ES-I3 (cell line): ENCODE results near the gene RPS6KA2.
A peak's percentile ranks its signal among the peaks of the same experiment; 100 is the strongest.
"Not testable (repeated sequence)": the region's sequence is repeated elsewhere in the genome, so short reads cannot be mapped to it uniquely, and the experiment has no call there.

ENCODE experiments used
- H3K36me3 ChIP-seq: 2 replicates; pipeline ENCODE4 v1.6.1; 2013; ENCODE audit warnings: mild to moderate bottlenecking, low read length, control low read depth, moderate library complexity; ENCODE audit not compliant: insufficient read depth
- H3K4me1 ChIP-seq: 2 replicates; pipeline ENCODE4 v1.6.1; 2013; ENCODE audit warnings: mild to moderate bottlenecking, control low read depth, low read length; ENCODE audit not compliant: insufficient read depth
- H3K9ac ChIP-seq: 2 replicates; pipeline ENCODE4 v1.6.1; 2013; ENCODE audit warnings: low read depth, mild to moderate bottlenecking, low read length, moderate library complexity
- H3K9me3 ChIP-seq: 2 replicates; pipeline ENCODE4 v1.6.1; 2013; ENCODE audit warnings: mild to moderate bottlenecking, low read length, moderate library complexity; ENCODE audit not compliant: control insufficient read depth, insufficient read depth

Gene RPS6KA2

DNA sequence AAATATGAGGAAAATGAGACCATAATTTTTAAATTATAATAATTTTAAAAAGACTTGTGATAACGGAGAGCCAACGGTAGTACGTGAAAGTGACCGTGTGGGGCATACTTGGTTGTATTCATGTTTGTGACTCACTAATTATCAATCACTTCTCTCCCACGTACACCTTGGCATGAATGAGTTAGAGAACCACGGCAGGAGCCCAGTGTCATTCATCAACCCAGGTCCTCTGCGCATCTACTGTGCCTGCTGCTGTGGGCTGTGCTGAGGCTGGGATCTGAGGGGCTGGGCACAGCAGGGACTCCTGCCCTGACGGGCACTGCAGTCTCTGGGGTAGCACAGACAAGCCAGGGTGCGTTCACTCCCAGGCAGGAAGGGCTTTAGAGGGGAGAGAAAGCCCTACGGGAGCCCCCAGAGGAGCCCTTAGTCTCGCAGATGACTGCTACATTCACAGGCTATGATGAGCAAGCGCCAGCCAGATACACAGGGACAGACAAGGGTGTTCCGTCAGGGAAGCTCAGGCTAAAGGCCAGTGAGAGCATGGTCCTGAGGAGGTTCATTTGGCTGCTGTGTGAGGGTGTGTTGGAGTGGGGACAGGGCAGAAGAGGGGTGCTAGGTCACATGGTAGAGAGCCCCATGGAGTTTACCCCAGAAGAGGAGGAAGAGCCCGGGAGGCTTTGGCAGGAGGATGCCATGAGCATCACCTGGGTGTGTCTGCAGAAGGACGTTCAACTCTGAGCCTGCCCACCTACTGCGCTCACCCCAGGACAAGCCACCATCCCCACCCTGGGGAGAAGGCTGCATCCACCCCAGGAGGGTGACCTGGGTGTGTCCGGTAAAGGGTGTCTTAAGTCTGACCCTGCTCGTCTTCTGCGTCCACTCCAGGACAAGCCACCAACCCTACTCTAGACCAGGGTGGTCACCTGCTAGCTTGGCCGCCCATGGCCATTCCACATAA, 8.2 kb upstream of the RPS6KA2 start:
- no peaks in the 10 kb centered on the region for H3K4me1 ChIP-seq
- H3K9me3 ChIP-seq, result no peaks in the 10 kb centered on the region
- no peaks in the 10 kb centered on the region for H3K36me3 ChIP-seq
- H3K9ac ChIP-seq, result no peak overlapping the region

GRCh38 chr6:166634581-166634980, 7.5 kb upstream of the RPS6KA2 start:
- not testable (repeated sequence) for H3K9ac ChIP-seq, H3K36me3 ChIP-seq, H3K4me1 ChIP-seq, H3K9me3 ChIP-seq

DNA sequence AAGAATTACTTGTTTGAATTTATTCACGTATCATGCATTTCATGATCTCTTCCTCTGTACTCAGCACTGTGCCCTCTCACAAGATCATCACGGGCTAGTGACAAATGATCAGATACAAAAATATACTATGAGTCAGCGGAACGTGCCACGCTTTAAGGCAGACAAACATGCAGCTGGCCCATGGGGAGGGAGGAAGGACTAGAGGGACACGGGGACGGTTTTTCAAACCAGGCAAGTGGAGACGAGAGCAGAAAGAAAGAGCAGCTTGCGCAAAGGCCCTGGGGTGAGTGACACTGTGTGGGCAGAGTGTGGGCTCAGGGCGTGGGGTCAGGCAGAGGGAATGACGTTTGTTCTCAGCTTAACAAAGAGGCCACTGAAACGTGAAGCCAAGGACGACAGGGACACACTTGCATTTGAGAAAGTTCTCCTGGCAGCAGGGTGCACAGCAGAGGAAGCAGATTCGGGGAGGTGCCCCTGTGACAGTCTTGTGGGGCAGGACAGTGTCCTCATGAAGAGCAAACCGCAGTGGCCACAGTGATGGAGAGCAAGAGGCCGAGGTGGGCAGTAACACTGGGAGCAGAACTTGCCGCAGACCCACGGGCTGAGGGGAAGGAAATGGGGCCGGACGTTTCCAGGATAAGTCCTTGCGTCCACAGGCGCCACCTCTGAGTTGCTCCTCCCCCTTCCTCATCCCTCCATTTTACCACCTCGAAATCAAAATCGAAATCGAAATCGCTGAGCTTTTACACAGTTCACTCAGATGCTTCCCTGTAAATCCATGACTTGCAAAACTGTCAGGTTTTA, 6.9 kb upstream of the RPS6KA2 start:
- Histone ChIP-seq H3K36me3 (no peaks in the 10 kb centered on the region), H3K4me1 (peaks cover 3% of the 10 kb centered on the region; the same call in 1 of the 2 replicates), H3K9ac (no peak overlapping the region), H3K9me3 (no peaks in the 10 kb centered on the region)

DNA sequence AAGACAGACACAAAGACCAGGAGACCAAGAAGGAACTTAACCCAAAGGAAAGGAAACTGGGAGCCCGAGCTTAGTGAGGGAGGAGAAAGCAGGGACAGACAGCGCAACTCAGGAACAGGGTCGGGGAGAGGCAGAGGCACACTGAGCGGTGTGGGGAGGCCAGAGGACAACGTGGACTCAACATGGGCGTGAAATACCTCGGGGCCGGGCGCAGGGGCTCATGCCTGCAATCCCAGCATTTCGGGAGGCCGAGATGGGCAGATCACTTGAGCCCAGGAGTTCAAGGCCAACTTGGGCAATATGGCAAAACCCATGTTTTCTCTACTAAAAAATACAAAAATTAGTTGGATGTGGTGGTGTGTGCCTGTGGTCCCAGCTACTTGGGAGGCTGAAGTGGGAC, 5.7 kb upstream of the RPS6KA2 start:
- Histone ChIP-seq H3K9ac (no peak overlapping the region), H3K4me1 (peaks cover 4% of the 10 kb centered on the region; the same call in 1 of the 2 replicates), H3K9me3 (no peaks in the 10 kb centered on the region), H3K36me3 (no peaks in the 10 kb centered on the region)

- H3K4me1 ChIP-seq, result peaks cover 10% of the 10 kb centered on the region; the same call in 1 of the 2 replicates
- no peak overlapping the region for H3K9ac ChIP-seq
- H3K9me3 ChIP-seq, result no peaks in the 10 kb centered on the region
- H3K36me3 ChIP-seq, result no peaks in the 10 kb centered on the region
Observed at GRCh38 chr6:166630462-166630861, 3.4 kb upstream of the RPS6KA2 start.

GRCh38 chr6:166629628-166630027, 2.6 kb upstream of the RPS6KA2 start:
- H3K9me3 ChIP-seq, result no peaks in the 10 kb centered on the region
- H3K4me1 ChIP-seq, result peaks cover 11% of the 10 kb centered on the region; the same call in 1 of the 2 replicates

GRCh38 chr6:166627875-166628801, 1.1 kb upstream of the RPS6KA2 start:
- no peaks in the 10 kb centered on the region for H3K36me3 ChIP-seq
- no peaks in the 10 kb centered on the region for H3K9me3 ChIP-seq
- peaks cover 13% of the 10 kb centered on the region; the same call in 1 of the 2 replicates for H3K4me1 ChIP-seq
- peak overlapping the region; percentile 84 for H3K9ac ChIP-seq

More at GRCh38 chr6:166629628-166630027, 2.6 kb upstream of the RPS6KA2 start:
- H3K36me3 ChIP-seq, result no peaks in the 10 kb centered on the region
- no peak overlapping the region for H3K9ac ChIP-seq

DNA sequence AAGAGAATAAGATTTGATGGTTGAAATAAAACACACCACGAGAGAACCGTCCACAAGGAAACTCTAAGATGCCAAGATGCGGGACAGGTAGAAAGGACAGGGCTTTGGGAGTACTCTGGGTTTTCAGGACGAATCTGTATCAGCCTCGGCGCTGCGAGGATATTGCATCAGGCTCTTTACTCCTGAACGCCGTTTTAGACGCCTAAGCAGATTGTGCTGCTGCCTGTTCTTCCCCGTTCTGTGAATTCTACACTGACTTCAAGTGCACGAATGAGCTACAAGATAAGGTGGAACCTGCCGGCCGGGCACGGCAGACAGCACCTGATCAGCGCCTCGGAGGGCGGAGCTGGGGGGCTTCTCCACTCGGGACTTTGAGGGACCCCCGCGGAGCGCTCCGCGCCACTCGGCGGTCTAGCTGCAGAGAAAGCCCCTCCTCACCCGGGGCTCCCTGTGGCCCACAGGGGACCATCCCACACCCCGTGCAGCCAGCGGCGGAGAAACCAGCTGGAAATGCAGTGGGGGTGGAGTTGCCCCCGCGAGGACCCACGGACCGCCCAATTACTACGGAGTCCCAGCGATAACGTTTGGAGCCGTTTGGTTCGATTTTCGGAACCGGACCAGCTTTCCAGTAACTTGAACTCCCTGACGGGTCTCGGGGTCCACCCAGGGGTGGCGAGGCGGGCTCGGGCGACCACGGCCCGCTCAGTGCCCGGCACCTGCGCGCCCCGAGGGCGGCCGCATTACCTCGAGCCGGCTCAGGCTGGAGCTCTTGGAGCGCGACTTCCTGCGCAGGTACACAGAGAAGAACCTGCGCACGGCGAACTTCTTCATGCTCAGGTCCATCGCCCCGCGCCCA, 646 bp downstream of the RPS6KA2 start:
- Histone ChIP-seq H3K36me3 (no peaks in the 10 kb centered on the region), H3K4me1 (peaks cover 21% of the 10 kb centered on the region; the same call in 1 of the 2 replicates), H3K9ac (peak overlapping the region; percentile 77), H3K9me3 (no peaks in the 10 kb centered on the region)

- H3K9ac ChIP-seq, result no peak overlapping the region
- H3K9me3 ChIP-seq, result no peaks in the 10 kb centered on the region
- H3K4me1 ChIP-seq, result peaks cover 31% of the 10 kb centered on the region
- H3K36me3 ChIP-seq, result no peaks in the 10 kb centered on the region
Observed at GRCh38 chr6:166625356-166625755, 1.7 kb downstream of the RPS6KA2 start.

GRCh38 chr6:166624275-166624674, 2.8 kb downstream of the RPS6KA2 start:
- Histone ChIP-seq H3K36me3 (no peaks in the 10 kb centered on the region), H3K9me3 (no peaks in the 10 kb centered on the region), H3K9ac (no peak overlapping the region), H3K4me1 (peaks cover 38% of the 10 kb centered on the region)

GRCh38 chr6:166623318-166623717, 3.7 kb downstream of the RPS6KA2 start:
- Histone ChIP-seq H3K4me1 (peaks cover 34% of the 10 kb centered on the region), H3K9me3 (no peaks in the 10 kb centered on the region), H3K9ac (no peak overlapping the region), H3K36me3 (no peaks in the 10 kb centered on the region)

DNA sequence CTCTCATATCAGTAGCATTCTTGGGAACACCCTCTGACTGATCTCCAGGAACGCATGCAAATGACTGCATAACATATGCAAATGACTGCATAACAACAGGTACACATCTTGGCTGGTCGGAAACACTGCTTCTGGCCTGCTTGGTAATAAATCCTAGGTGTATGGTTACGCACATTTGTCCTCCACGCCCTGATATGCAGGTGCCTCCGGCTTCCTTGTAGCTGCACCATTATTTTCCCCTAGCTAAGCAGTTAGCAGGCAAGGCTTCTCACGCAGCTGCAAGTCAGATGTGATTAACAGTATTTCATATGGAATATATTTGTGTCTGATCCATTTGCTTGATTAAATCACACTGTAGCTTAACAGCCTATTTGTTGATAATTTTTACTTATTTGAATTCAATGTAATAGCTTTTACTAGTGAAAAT, 5.9 kb downstream of the RPS6KA2 start:
- Histone ChIP-seq H3K36me3 (no peaks in the 10 kb centered on the region), H3K4me1 (peaks cover 34% of the 10 kb centered on the region), H3K9ac (no peak overlapping the region)

GRCh38 chr6:166620478-166621113, 6.5 kb downstream of the RPS6KA2 start:
- Histone ChIP-seq H3K36me3 (no peaks in the 10 kb centered on the region), H3K9ac (no peak overlapping the region), H3K4me1 (peaks cover 30% of the 10 kb centered on the region), H3K9me3 (no peaks in the 10 kb centered on the region)

More for the DNA sequence above, 5.9 kb downstream of the RPS6KA2 start:
- H3K9me3 ChIP-seq, result no peaks in the 10 kb centered on the region
